Brain microvascular endothelial cell (primary cell): ENCODE results near the gene HDAC6.

Source experiments
- DNase-seq: peaks from one replicate; pipeline ENCODE4 v3.0.0-alpha.2; 2020
- H3K27ac ChIP-seq: fragments of 250-450 bp; sonication (Bioruptor Pico); 2 replicates; pipeline ENCODE4 v1.5.1; 2020; ENCODE audit warnings: mild to moderate bottlenecking, moderate library complexity
- H3K27me3 ChIP-seq: fragments of 250-450 bp; sonication (Bioruptor Pico); replicated peaks from 2 replicates; pipeline ENCODE4 v1.5.1; 2020; ENCODE audit warnings: mild to moderate bottlenecking
- H3K36me3 ChIP-seq: fragments of 250-450 bp; sonication (Bioruptor Pico); replicated peaks from 2 replicates; pipeline ENCODE4 v1.5.1; 2020; ENCODE audit warnings: mild to moderate bottlenecking
- H3K4me3 ChIP-seq: 2 replicates; pipeline ENCODE4 v1.5.1; 2011; ENCODE audit warnings: low read depth, mild to moderate bottlenecking, control low read depth, low read length, moderate library complexity
- in situ Hi-C: cut with HindIII; loops from 2 replicates; pipeline ENCODE4 v1.10.0; 2017; ENCODE audit warnings: low sequenced_read_pairs, low pct_ligation_motif_present
- TF ChIP-seq, protein P1 (sequence below): IDR thresholded peaks from 2 replicates; pipeline ENCODE4 v1.5.1; 2011; ENCODE audit warnings: low read depth, mild to moderate bottlenecking, moderate library complexity, low read length, control low read depth, inconsistent platforms; ENCODE audit errors: missing control alignments

The HDAC6 gene

DNA sequence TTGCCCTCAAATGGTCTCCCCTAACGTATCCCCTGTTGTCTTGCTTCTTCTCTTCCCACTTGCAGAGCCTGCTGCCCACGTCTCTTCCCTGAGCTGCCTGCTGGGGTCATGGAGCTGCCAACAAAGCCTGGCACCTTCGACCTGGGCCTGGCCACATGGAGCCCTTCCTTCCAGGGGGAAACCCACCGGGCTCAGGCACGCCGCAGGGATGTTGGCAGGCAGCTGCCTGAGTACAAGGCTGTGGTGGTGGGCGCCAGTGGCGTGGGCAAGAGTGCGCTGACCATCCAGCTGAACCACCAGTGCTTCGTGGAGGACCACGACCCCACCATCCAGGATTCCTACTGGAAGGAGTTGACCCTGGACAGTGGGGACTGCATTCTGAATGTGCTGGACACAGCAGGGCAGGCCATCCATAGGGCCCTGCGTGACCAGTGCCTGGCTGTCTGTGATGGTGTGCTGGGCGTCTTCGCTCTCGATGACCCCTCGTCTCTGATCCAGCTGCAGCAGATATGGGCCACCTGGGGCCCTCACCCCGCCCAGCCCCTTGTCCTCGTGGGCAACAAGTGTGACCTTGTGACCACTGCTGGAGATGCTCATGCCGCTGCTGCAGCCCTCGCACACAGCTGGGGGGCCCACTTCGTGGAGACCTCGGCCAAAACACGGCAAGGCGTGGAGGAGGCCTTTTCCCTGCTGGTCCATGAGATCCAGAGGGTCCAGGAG is 27.3 kb downstream of the HDAC6 start:
- H3K4me3 ChIP-seq: no peak overlapping the region
- in situ Hi-C loops: no loop called here
- H3K27me3 ChIP-seq: peaks cover 11% of the 10 kb centered on the region
- no peak for DNase-seq
- H3K27ac ChIP-seq: no peak overlapping the region
- H3K36me3 ChIP-seq: no peaks in the 10 kb centered on the region
- TF ChIP-seq, protein P1, sequence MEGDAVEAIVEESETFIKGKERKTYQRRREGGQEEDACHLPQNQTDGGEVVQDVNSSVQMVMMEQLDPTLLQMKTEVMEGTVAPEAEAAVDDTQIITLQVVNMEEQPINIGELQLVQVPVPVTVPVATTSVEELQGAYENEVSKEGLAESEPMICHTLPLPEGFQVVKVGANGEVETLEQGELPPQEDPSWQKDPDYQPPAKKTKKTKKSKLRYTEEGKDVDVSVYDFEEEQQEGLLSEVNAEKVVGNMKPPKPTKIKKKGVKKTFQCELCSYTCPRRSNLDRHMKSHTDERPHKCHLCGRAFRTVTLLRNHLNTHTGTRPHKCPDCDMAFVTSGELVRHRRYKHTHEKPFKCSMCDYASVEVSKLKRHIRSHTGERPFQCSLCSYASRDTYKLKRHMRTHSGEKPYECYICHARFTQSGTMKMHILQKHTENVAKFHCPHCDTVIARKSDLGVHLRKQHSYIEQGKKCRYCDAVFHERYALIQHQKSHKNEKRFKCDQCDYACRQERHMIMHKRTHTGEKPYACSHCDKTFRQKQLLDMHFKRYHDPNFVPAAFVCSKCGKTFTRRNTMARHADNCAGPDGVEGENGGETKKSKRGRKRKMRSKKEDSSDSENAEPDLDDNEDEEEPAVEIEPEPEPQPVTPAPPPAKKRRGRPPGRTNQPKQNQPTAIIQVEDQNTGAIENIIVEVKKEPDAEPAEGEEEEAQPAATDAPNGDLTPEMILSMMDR: no peak

DNA sequence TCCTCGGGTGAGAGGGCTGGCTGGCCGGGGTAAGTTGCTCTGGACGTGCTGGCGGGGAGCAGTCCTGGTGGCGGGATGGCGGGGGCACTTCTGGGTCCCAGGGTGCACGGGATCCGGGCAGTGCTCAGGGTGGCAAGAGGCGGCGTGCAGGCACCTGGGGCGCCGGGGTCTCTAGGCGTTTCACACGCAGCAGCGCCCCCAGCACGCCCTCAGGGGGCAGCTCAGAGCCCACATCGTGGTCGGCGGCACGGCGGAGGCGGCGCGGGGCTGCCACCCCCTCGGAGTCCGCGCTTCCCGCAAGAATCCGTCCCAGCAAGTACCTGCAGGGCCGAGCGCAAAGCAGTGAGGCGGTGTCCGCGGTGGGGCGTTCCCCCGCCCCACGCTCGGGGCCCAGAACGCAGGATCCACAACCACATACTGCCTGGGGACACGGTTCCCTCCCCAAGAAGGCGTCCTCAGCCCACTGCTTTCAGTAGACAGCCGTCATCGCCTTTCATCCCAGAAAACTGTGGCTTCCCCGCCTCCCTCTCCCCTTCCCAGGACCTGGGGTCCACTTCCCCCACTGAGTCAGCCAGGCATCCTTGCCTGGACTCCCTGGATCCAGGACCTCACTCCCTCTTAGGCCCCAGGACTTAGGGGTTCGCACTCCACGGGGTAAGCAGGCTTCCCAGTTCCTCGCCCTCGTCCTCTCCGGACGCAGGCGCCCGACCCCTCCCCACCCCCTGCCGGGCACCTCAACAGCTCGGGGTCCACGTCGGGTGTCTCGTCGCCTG is 29.5 kb downstream of the HDAC6 start:
- TF ChIP-seq, protein P1: no peak
- Histone ChIP-seq H3K27me3 (peaks cover 18% of the 10 kb centered on the region), H3K4me3 (no peak overlapping the region), H3K27ac (no peak overlapping the region), H3K36me3 (no peaks in the 10 kb centered on the region)
- no peak for DNase-seq
- in situ Hi-C loops: no loop called here

DNA sequence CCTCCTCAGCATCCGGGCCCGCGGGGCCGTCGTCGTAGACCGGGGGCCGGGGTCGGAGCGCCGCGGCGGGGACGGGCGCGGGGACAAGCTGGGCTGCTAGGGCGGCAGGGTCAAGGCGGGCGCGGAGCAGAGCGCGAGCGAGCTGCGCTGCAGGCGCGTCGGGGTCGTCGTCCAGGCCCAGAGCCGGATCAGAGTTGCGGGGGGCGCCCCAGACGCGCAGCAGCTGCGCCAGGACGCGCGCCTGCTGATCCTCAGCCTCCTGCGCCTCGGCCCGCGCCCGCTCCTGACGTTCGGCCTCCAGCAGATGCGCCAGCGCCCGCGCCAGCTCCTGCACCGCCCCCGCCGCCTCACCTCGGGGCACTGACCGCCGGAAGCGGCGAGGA is 30.0 kb downstream of the HDAC6 start:
- TF ChIP-seq, protein P1: no peak
- Histone ChIP-seq H3K27me3 (peaks cover 13% of the 10 kb centered on the region), H3K36me3 (no peaks in the 10 kb centered on the region), H3K4me3 (no peak overlapping the region), H3K27ac (no peak overlapping the region)
- in situ Hi-C loops: no loop called here
- no peak for DNase-seq

DNA sequence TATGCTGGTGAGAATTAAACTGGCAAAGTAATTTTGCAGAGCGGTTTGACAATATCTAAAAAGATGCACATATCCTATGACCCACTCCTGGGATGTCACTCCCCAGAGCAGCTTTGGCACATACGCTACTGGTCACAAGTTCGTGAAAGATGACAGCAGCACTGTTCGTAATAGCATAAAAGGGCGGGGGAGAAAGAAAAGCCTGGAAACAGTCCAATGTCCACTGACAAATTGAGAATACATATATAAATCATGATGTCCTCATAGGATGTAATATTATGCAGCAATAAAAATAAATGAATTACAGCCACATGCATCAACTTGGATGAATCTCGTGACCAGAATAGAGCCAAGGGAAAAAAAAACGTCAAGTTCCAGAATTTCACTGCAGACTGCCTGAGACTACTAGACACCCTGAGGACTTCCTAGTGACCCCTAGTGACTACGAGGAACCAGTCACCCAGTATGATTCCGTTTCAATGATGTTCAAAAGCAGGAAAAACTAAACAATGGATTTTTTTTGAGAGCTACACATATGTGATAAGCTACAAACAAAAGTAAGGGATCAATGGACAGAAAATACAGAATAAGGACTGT is 31.8 kb downstream of the HDAC6 start:
- Histone ChIP-seq H3K27ac (no peak overlapping the region), H3K4me3 (no peak overlapping the region), H3K36me3 (no peaks in the 10 kb centered on the region), H3K27me3 (peaks cover 7% of the 10 kb centered on the region)
- DNase-seq: no peak
- in situ Hi-C loops: no loop called here
- TF ChIP-seq, protein P1: no peak

DNA sequence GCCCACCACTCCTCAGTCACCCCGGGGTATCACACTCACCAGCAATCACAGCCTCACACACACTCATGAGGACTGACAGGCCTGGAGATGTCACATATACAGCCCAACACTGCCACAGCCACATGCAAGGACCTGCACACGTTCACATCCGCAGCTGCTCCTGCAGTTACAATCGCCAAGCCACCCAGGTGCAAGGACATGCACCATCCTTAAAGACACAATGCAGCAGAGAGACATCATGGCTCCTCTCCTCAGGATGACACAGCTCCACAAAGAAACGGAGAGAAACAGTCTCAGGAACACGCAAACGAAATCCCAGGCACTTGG is 32.5 kb downstream of the HDAC6 start:
- Histone ChIP-seq H3K4me3 (no peak overlapping the region), H3K36me3 (no peaks in the 10 kb centered on the region), H3K27me3 (peaks cover 7% of the 10 kb centered on the region), H3K27ac (no peak overlapping the region)
- in situ Hi-C loops: no loop called here
- TF ChIP-seq, protein P1: no peak
- DNase-seq: no peak
